Stimulated activated CD4-positive, alpha-beta T cell treated with anti-CD3 and anti-CD28 coated beads, Interleukin-12 subunit alpha, Interleukin-12 subunit beta, amount 100 ng/mL, for 24 hours (primary cell): ENCODE measurements around the gene PEPD.

ENCODE experiments used
- DNase-seq, 2 experiments: peaks; one replicate each; pipeline ENCODE4 v3.0.0-alpha.2; 2020; ENCODE audit warnings: low read depth in 2 of 2

Gene PEPD

DNA sequence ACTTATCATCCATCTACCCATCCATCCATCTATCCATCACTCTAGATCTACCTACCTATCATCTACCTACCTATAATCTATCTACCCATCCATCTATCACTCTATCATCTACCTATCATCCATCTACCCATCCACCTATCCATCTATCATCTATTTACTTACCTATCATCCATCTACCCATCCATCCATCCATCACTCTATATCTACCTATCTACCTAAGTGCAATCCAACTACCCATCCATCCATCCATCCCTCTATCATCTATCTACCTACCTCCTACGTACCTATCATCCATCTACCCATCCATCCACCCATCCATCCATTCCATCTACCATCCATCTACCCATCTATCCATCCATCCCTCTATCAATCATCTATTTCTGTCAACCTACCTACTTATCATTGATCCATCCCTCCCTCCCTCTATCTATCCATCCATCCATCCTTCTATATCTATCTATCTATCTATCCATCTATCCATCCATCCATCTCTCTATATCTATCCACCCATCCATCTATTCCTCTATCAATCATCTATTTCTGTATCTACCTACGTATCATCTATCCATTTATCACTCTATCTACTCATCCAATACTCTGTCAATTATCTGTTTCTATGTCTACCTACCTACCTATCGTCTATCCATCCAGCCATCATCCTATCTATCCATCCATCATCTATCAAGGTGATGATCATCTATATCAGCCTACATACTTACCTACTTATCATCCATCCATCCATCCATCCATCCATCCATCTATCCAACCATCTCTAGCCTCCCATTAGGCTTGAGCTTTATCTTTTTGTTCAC is 99.0 kb downstream of the PEPD start:
- no peak for DNase-seq

GRCh38 chr19:33421368-33421767 is 100.2 kb downstream of the PEPD start:
- no peak for DNase-seq

- no peak for DNase-seq
Measured at GRCh38 chr19:33420821-33421220, 100.8 kb downstream of the PEPD start.

- DNase-seq = no peak
Measured at GRCh38 chr19:33419788-33420130, 101.8 kb downstream of the PEPD start.

GRCh38 chr19:33418871-33419787 is 102.5 kb downstream of the PEPD start:
- no peak for DNase-seq

- DNase-seq = no peak
Measured at GRCh38 chr19:33418461-33418860, 103.1 kb downstream of the PEPD start.

GRCh38 chr19:33417751-33418150 is 103.8 kb downstream of the PEPD start:
- DNase-seq = no peak

DNA sequence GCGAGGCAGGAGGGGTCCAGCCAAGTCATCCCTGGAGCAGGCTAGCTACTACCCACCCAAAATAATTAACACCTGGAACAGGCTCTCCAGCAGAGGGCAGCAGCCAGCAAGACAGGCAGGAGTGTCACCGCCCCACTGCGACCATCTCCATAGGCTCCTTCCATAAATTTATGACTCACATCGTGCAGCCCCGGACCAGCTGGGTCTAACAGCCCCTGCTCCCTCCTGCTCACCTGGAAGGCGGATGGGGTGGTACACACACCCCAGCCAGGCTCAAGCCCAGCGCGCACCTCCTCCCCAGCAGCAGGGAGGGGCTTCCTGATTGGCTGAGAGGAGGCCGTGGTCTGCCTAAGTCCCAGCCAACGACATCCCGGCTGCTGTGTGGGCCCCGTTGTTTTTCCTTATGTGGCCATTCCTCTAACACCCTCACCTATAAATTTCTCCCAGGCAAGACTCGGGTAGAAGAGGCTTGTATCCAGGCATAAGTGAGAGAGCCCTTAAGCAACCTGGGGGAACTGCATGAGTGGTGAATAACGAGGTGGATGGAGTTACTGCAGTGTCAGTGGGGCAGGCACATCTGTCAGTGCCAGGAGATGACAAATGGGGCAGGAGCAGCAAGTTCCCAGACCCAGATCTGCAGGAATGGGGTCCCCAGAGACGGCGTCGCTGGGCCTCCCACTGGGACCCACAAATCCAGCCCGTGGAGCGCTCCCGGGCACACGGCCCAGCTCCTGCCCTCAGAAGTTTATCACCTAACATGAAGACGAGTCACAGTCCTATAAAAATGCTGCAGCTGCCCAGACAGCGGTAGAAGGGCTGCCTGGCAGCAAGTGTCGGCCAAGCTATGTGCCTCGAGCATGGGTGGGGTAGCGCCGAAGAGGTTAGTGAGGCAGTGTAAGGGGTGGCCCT is 105.0 kb downstream of the PEPD start:
- DNase-seq = peak; percentile 37 to 72

DNA sequence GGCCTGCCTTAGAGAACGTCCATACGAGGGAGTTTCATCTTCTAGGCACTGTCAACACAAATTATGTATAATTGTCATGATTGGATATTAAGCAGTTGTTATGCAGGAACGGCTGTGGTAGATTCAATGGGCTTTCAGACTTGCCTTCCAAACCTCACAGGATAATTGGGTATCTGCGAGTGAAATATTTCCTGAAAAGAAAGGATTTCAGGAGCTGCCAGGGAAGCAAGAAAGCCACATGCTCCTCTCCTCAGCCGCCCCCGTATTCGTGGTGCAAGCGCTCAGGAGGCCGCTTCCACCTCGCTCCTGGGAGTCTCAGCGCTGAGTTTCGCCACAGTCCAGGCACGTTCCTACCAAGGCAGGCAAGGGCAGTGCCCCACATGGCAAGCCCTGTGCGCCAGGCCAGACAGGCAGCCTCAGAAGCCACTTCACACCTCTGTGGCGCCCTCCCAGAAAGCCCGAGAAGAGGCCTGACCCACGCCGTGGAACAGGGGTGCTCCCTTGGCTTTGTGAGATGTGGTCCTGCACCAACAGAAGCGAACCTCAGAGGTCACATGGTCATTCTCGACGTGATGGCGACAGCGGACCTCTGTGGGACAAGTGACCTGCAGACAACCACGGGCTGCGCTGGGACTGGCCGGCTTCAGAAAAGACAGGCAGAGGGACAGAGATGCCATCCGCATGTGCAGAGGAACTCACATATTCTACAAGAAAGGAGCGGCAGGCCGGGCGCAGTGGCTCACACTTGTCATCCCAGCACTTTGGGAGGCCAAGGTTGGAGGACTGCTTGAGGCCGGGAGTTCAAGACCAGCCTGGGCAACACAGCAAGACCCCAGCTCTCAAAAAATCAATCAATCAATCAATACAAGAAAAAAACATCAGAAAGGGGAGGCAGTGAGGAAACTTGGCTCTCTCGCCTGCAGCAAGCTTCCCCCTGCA is 106.7 kb downstream of the PEPD start:
- DNase-seq = no peak

GRCh38 chr19:33413868-33414666 is 107.5 kb downstream of the PEPD start:
- no peak for DNase-seq

GRCh38 chr19:33413426-33413725 is 108.2 kb downstream of the PEPD start:
- no peak for DNase-seq

- no peak for DNase-seq
Measured at GRCh38 chr19:33412601-33413425, 108.8 kb downstream of the PEPD start.

DNA sequence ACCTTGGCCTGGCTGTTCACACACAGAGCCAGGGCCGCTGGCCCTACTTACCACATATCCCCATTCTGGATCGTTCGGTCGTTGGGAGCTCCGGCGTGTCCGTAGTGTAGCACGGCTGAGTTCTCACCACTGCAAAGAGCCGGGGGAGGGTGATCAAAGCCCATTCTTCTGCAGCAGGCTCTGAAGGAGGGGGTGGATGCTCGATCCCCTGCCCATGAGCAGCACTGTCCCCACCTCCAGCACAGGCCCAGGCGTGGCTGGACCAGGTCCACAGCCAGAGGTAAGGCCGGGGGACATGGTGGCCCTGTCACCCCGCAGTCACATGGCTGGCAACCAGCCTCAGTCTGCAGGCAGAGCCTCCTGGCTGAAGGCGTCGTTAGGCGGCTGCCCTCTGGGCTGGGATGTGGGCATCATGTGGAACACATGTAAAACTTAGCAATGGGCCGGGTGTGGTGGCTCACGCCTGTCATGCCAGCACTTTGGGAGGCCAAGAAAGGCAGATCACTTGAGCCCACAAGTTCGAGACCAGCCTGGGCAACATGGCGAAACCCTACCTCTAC is 109.9 kb downstream of the PEPD start:
- DNase-seq = no peak

DNA sequence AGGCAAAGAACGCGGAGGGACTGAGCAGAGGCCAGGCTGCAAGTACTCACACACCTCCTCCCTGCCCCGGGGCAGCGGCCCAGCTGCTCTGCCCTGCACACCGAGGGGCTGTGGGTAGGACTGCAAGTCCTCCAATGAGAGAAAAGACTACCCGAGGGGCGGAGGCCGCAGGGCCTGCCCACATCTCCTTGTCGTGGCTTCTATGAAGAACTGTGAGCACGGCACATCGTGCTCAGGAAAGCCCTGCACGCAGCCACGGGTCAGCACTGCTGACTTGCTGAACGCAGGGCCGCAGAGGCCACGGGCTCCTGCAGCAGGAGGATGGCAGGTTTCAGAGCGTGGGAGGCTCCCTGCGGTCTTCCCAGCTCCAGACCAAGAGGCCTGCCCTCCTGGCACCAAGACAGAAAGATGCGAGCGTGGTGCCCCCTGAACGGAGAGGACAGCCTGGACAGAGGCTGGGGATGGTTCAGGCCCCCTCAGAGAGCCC is 110.6 kb downstream of the PEPD start:
- no peak for DNase-seq

DNA sequence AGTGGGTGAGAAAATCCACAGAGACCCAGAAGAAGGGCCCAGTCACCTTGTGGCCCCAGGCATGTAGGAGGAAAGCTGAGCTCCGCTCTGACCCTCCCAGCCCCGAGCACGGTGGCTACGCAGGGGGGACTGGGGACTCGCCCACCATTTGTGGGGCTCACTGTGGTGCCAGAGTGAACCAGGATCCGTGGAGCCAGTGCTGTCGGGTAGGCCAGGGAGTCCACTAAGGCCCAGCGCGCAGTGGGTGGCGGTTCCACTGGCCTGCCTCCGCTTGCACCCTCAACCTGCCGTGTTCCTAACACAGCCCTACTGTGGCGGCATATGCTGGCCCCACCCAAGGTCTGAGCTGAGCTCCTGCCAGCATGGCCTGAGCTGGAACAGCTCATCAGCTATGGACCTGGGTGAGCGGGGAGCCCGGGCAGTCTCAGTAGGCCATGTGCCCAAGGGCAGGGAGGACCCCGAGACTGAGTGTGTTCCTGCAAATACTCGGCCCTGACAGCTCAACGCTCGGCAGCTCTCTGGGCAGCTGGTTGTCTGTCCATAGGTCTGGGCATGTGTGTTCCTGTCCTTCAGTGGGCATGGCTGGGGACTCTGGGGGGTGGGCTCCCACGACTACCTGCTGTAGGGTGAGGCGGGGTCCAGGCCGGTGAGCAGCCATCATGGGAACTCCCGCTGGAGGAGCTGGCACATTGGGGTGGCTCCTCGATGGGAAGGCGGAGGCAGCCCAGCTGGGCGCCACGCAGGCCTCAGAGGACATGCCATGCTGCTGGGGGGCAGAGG is 111.5 kb downstream of the PEPD start:
- no peak for DNase-seq

DNA sequence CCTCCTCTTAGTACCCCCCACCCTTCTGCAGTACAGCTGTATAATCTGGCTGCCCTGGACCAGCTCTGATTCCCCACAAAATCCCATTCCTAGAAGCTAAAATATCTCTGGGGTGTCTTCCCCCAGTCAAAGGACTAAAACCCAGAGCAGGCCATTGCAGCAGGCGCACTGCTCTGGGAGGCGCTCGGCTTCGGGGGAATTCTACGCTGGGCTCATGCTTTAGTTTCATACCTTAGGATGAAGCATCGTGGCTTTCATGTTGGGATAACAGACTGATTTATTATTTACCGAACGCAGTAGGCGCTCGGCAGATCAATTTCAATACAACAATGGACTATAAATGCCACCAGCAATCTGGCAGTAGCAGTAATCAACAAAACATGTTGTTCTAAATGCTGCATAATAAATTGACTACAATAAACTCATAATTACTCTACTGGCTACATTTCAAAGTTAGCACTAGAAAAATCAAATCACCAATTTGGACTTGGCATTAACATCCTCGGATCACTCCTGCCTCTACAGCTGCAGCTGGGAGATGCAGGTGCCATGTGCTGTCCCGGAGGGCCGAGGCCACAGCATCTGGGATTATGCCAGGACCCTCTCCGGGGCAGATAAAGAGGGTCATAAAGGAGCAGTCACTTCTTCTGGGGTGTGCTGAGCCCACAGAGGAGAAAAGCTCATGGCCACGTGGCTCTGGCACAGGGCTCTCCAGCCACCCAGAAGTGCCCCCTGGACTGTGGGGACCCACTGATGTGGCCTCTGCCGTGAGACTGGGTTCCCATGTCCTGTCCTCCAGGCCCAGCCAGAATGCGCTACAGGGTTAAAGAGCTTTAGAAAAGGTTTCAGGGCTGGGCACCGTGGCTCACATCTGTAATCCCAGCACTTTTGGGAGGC is 112.8 kb downstream of the PEPD start:
- no peak for DNase-seq

DNA sequence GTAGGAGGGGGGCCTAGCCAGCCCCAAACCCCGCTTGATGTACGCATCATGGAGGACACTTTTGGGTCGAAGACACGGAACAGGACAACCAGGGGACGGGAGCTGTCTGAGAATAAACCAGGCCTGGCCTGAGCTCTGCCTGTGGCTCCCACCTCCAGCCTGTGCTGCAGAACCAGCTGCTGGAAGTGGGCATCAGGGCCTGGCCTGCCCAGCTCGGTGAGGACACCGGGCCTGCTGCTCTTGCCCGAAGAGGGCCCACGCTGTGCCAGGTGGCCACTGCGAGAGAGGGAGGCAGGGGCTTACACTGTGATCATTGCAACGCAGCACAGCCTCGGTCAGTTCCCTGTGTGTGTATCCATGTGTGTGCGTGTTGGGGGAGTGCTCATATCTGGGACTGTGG is 113.5 kb downstream of the PEPD start:
- DNase-seq = no peak
